CD4-positive, alpha-beta T cell treated with Interleukin-21 for 1 hour (primary cell): ENCODE data around the gene ZFAND2A.
"Not testable (repeated sequence)": the region's sequence is repeated elsewhere in the genome, so short reads cannot be mapped to it uniquely, and the experiment has no call there.

Source experiments
- DNase-seq: peaks from one replicate; pipeline ENCODE4 v3.0.0-alpha.2; 2020

Gene ZFAND2A

GRCh38 chr7:1150400-1151002 lies 9.5 kb downstream of the ZFAND2A start:
- no peak for DNase-seq

- DNase-seq = no peak
Observed at GRCh38 chr7:1149351-1149794, 10.6 kb downstream of the ZFAND2A start.

GRCh38 chr7:1147873-1148272 lies 12.1 kb downstream of the ZFAND2A start:
- not testable (repeated sequence) for DNase-seq

- no peak for DNase-seq
Observed at GRCh38 chr7:1144269-1144771, 15.7 kb downstream of the ZFAND2A start.

- not testable (repeated sequence) for DNase-seq
Observed at GRCh38 chr7:1143031-1143430, 17.0 kb downstream of the ZFAND2A start.

- no peak for DNase-seq
Observed at GRCh38 chr7:1142051-1142635, 17.9 kb downstream of the ZFAND2A start.

- no peak for DNase-seq
Observed at GRCh38 chr7:1141651-1142050, 18.3 kb downstream of the ZFAND2A start.

GRCh38 chr7:1140476-1141104 lies 19.4 kb downstream of the ZFAND2A start:
- no peak for DNase-seq

- DNase-seq = no peak
Observed at GRCh38 chr7:1137517-1138167, 22.4 kb downstream of the ZFAND2A start.

GRCh38 chr7:1136841-1137516 lies 23.0 kb downstream of the ZFAND2A start:
- no peak for DNase-seq

- DNase-seq = no peak
Observed at GRCh38 chr7:1134951-1135350, 25.0 kb downstream of the ZFAND2A start.

GRCh38 chr7:1131471-1132265 lies 28.3 kb downstream of the ZFAND2A start:
- no peak for DNase-seq

GRCh38 chr7:1130021-1130990 lies 29.7 kb downstream of the ZFAND2A start:
- no peak for DNase-seq

GRCh38 chr7:1129431-1129830 lies 30.6 kb downstream of the ZFAND2A start:
- no peak for DNase-seq

- no peak for DNase-seq
Observed at GRCh38 chr7:1127001-1127400, 33.0 kb downstream of the ZFAND2A start.

GRCh38 chr7:1125603-1125969 lies 34.4 kb downstream of the ZFAND2A start:
- no peak for DNase-seq

- no peak for DNase-seq
Observed at GRCh38 chr7:1124816-1125602, 35.0 kb downstream of the ZFAND2A start.

- no peak for DNase-seq
Observed at GRCh38 chr7:1124164-1124563, 35.8 kb downstream of the ZFAND2A start.

- no peak for DNase-seq
Observed at GRCh38 chr7:1123715-1124114, 36.3 kb downstream of the ZFAND2A start.

- no peak for DNase-seq
Observed at GRCh38 chr7:1122832-1123501, 37.0 kb downstream of the ZFAND2A start.
